ENCODE results near the gene AGPAT3.

The AGPAT3 gene

GRCh38 chr21:43959231-43960116, 94.5 kb downstream of the AGPAT3 start:
- DNase-seq = no peak

- peak in 1 of 2 donors; percentile 18 for DNase-seq
Observed at GRCh38 chr21:43961382-43961909, 96.4 kb downstream of the AGPAT3 start.

GRCh38 chr21:43965911-43966585, 101.0 kb downstream of the AGPAT3 start:
- DNase-seq = no peak

- no peak for DNase-seq
Observed at GRCh38 chr21:43966946-43967512, 102.0 kb downstream of the AGPAT3 start.

- no peak for DNase-seq
Observed at GRCh38 chr21:43967981-43968380, 103.0 kb downstream of the AGPAT3 start.

- no peak for DNase-seq
Observed at GRCh38 chr21:43968410-43969114, 103.5 kb downstream of the AGPAT3 start.

GRCh38 chr21:43969115-43969444, 104.1 kb downstream of the AGPAT3 start:
- no peak for DNase-seq

GRCh38 chr21:43970551-43970950, 105.5 kb downstream of the AGPAT3 start:
- DNase-seq = no peak

GRCh38 chr21:43971201-43971991, 106.4 kb downstream of the AGPAT3 start:
- DNase-seq = no peak

- no peak for DNase-seq
Observed at GRCh38 chr21:43971992-43972255, 106.9 kb downstream of the AGPAT3 start.

GRCh38 chr21:43972850-43973633, 108.0 kb downstream of the AGPAT3 start:
- no peak for DNase-seq

GRCh38 chr21:43973634-43973955, 108.6 kb downstream of the AGPAT3 start:
- DNase-seq = no peak

GRCh38 chr21:43974791-43975468, 109.9 kb downstream of the AGPAT3 start:
- DNase-seq = no peak

GRCh38 chr21:43975469-43976098, 110.6 kb downstream of the AGPAT3 start:
- peak; percentile 86 to 87 for DNase-seq

GRCh38 chr21:43976661-43977060, 111.6 kb downstream of the AGPAT3 start:
- DNase-seq = no peak

- DNase-seq = no peak
Observed at GRCh38 chr21:43978060-43978459, 113.0 kb downstream of the AGPAT3 start.

GRCh38 chr21:43979654-43980053, 114.6 kb downstream of the AGPAT3 start:
- no peak for DNase-seq

GRCh38 chr21:43981151-43981870, 116.3 kb downstream of the AGPAT3 start:
- no peak for DNase-seq

GRCh38 chr21:43981871-43982210, 116.8 kb downstream of the AGPAT3 start:
- no peak for DNase-seq

GRCh38 chr21:43982489-43983078, 117.6 kb downstream of the AGPAT3 start:
- no peak for DNase-seq
